H1 (cell line): ENCODE data around the gene SLC24A3. TPM values are rescaled to one million over a fixed set of nuclear protein-coding genes. Genes with fewer than 3 reads are reported as not detected.

Source experiments
- CTCF ChIA-PET: fragments of 300-600 bp; sonication (Branson Sonifier 250); formaldehyde crosslinking; loops from one replicate; lab custom pipeline; 2021; ENCODE audit not compliant: partially characterized antibody; lab: Charles Lee
- POLR2A ChIA-PET: fragments of 300-600 bp; sonication (Branson Sonifier 250); formaldehyde crosslinking; loops from one replicate; lab custom pipeline; 2021; ENCODE audit warnings: inconsistent platforms; ENCODE audit not compliant: partially characterized antibody; lab: Charles Lee
- DNase-seq, 2 experiments: peaks; one replicate each; pipeline versions ENCODE4 v3.0.0 to v3.0.0-alpha.2; 2010 to 2022; ENCODE audit warnings: low spot score in 2 of 2, low read depth in 1 of 2, mixed read lengths in 1 of 2
- FAIRE-seq: peaks from 2 replicates; lab custom pipeline; 2011; peaks lifted over from hg19 to GRCh38; lab: Jason Lieb, UNC
- H2AFZ ChIP-seq: 2 replicates; pipeline ENCODE4 v1.8.1; 2012; ENCODE audit warnings: low read length, inconsistent platforms
- H2AK5ac ChIP-seq: 2 replicates; pipeline ENCODE4 v1.6.1; 2013; ENCODE audit warnings: low read depth, low read length
- H2BK120ac ChIP-seq: replicated peaks from 2 replicates; pipeline ENCODE3; 2013; ENCODE audit warnings: low read depth, low read length, inconsistent platforms
- H2BK12ac ChIP-seq: 2 replicates; pipeline ENCODE4 v1.6.1; 2013; ENCODE audit warnings: low read depth, low read length
- H2BK15ac ChIP-seq: 2 replicates; pipeline ENCODE4 v1.6.1; 2013; ENCODE audit warnings: low read length
- H2BK20ac ChIP-seq: 2 replicates; pipeline ENCODE4 v1.6.1; 2013; ENCODE audit warnings: low read length
- H2BK5ac ChIP-seq: 2 replicates; pipeline ENCODE4 v1.6.1; 2013; ENCODE audit warnings: low read depth, low read length
- H3K14ac ChIP-seq: 2 replicates; pipeline ENCODE4 v1.6.1; 2013; ENCODE audit warnings: inconsistent platforms; ENCODE audit not compliant: insufficient read length
- H3K18ac ChIP-seq: 2 replicates; pipeline ENCODE4 v1.6.1; 2013; ENCODE audit warnings: low read length; ENCODE audit errors: extremely low read depth
- H3K23ac ChIP-seq: 2 replicates; pipeline ENCODE4 v1.6.1; 2013; ENCODE audit warnings: inconsistent platforms; ENCODE audit not compliant: insufficient read length
- H3K23me2 ChIP-seq: 2 replicates; pipeline ENCODE4 v1.6.1; 2013; ENCODE audit warnings: low read depth, low read length
- H3K27ac ChIP-seq: 2 replicates; pipeline ENCODE4 v1.6.1; 2011; ENCODE audit warnings: low read depth, low read length, inconsistent platforms
- H3K27me3 ChIP-seq, 4 experiments: replicated peaks in 1 of 4; 1 replicate in 1 of 4; 2 replicates in 3 of 4; pipeline versions ENCODE4 v1.6.1 to v1.8.1; 2011 to 2013; ENCODE audit warnings: low read length in 3 of 4, mild to moderate bottlenecking in 3 of 4, inconsistent platforms in 2 of 4, mixed read lengths in 2 of 4, moderate library complexity in 1 of 4; ENCODE audit not compliant: control insufficient read depth in 3 of 4, insufficient read depth in 3 of 4; ENCODE audit errors: extremely low read depth in 1 of 4
- H3K36me3 ChIP-seq, 4 experiments: 2 replicates each; pipeline versions ENCODE4 v1.6.1 to v1.8.1; 2011 to 2013; ENCODE audit warnings: mild to moderate bottlenecking in 4 of 4, low read length in 3 of 4, moderate library complexity in 2 of 4, control low read depth in 1 of 4, inconsistent platforms in 1 of 4; ENCODE audit not compliant: insufficient read depth in 4 of 4, control insufficient read depth in 2 of 4
- H3K4ac ChIP-seq: replicated peaks from 2 replicates; pipeline ENCODE3; 2013; ENCODE audit warnings: low read length, low read depth, mixed read lengths, inconsistent platforms; ENCODE audit not compliant: insufficient read length
- H3K4me1 ChIP-seq, 4 experiments: replicated peaks in 1 of 4; 1 replicate in 1 of 4; 2 replicates in 3 of 4; pipeline versions ENCODE4 v1.6.1 to v1.8.1; 2011 to 2013; ENCODE audit warnings: low read length in 3 of 4, inconsistent platforms in 2 of 4, mixed read lengths in 1 of 4; ENCODE audit not compliant: insufficient read depth in 4 of 4, control insufficient read depth in 3 of 4
- H3K4me2 ChIP-seq, 2 experiments: 2 replicates each; pipeline versions ENCODE4 v1.6.1 to v1.8.1; 2011 to 2013; ENCODE audit warnings: low read depth in 2 of 2, low read length in 2 of 2, control low read depth in 1 of 2, inconsistent platforms in 1 of 2, mild to moderate bottlenecking in 1 of 2; ENCODE audit not compliant: insufficient read depth in 1 of 2
- H3K4me3 ChIP-seq, 4 experiments: fragments of 200-600, 300-600 bp in 1 of 4; sonication (generic), shearing (Covaris generic), sonication (Bioruptor Twin) in 1 of 4; 2 replicates each; pipeline versions ENCODE4 v1.5.1 to v1.8.1; 2011 to 2016; ENCODE audit warnings: low read length in 4 of 4, low read depth in 3 of 4, control low read depth in 2 of 4, inconsistent platforms in 2 of 4, mild to moderate bottlenecking in 2 of 4, mixed read lengths in 1 of 4, moderate library complexity in 1 of 4; ENCODE audit not compliant: insufficient read depth in 2 of 4; ENCODE audit errors: extremely low read depth in 1 of 4
- H3K56ac ChIP-seq: replicated peaks from 2 replicates; pipeline ENCODE3; 2013; ENCODE audit warnings: low read depth, mild to moderate bottlenecking, mixed read lengths, low read length, inconsistent platforms; ENCODE audit not compliant: insufficient read length
- H3K79me1 ChIP-seq: 2 replicates; pipeline ENCODE4 v1.6.1; 2013; ENCODE audit warnings: low read depth, low read length, control low read depth
- H3K79me2 ChIP-seq, 2 experiments: 2 replicates each; pipeline versions ENCODE4 v1.6.1 to v1.8.1; 2012 to 2013; ENCODE audit warnings: low read length in 2 of 2, mild to moderate bottlenecking in 2 of 2, inconsistent platforms in 1 of 2; ENCODE audit not compliant: insufficient read depth in 2 of 2, control insufficient read depth in 1 of 2
- H3K9ac ChIP-seq, 4 experiments: replicated peaks in 1 of 4; 1 replicate in 1 of 4; 2 replicates in 3 of 4; pipeline versions ENCODE4 v1.6.1 to v1.8.1; 2011 to 2013; ENCODE audit warnings: low read depth in 3 of 4, low read length in 3 of 4, control low read depth in 2 of 4, mild to moderate bottlenecking in 2 of 4, moderate library complexity in 2 of 4, inconsistent platforms in 1 of 4; ENCODE audit errors: extremely low read depth in 1 of 4
- H3K9me3 ChIP-seq, 2 experiments: 2 replicates each; pipeline versions ENCODE4 v1.6.1 to v1.8.1; 2012 to 2013; ENCODE audit warnings: mild to moderate bottlenecking in 2 of 2, moderate library complexity in 2 of 2, control low read depth in 1 of 2, inconsistent platforms in 1 of 2, low read depth in 1 of 2, low read length in 1 of 2, mixed read lengths in 1 of 2; ENCODE audit not compliant: insufficient read depth in 2 of 2
- H4K20me1 ChIP-seq, 2 experiments: replicated peaks in 1 of 2; 2 replicates each; pipeline versions ENCODE3 to v1.8.1; 2011 to 2013; ENCODE audit warnings: inconsistent platforms in 2 of 2, low read length in 2 of 2, mild to moderate bottlenecking in 1 of 2; ENCODE audit not compliant: insufficient read depth in 2 of 2, control insufficient read depth in 1 of 2
- H4K5ac ChIP-seq: 2 replicates; pipeline ENCODE4 v1.6.1; 2013; ENCODE audit warnings: low read length, low read depth, mixed read lengths, inconsistent platforms; ENCODE audit not compliant: insufficient read length
- H4K8ac ChIP-seq: 2 replicates; pipeline ENCODE4 v1.8.0; 2013; ENCODE audit warnings: mild to moderate bottlenecking, moderate library complexity, low read length, inconsistent platforms; ENCODE audit not compliant: insufficient read depth; ENCODE audit errors: extremely low read depth
- H4K91ac ChIP-seq: replicated peaks from 2 replicates; pipeline ENCODE3; 2013; ENCODE audit warnings: low read length, mixed read lengths, inconsistent platforms; ENCODE audit not compliant: insufficient read length
- NRF1 ChIP-seq: IDR thresholded peaks from 2 replicates; pipeline ENCODE4 v1.6.1; 2011; ENCODE audit warnings: mild to moderate bottlenecking, low read depth, low read length, improper control_type of control experiment
- polyA plus RNA-seq, 7 experiments: library from polyadenylated mRNA; depleted of rRNA in 3 of 7; stranded (reverse) in 5 of 7; unstranded in 2 of 7; fragments of >200 nt in 5 of 7; fragments of 200-250 nt in 2 of 7; gene quantifications; 1 replicate in 5 of 7; 2 replicates in 1 of 7; 4 replicates in 1 of 7; pipeline versions ENCODE4 v1.2.1 to v1.2.3, GENCODE V29; 2011 to 2013; ENCODE audit warnings: missing spikeins in 2 of 7, mixed read lengths in 2 of 7
- total RNA-seq: library from RNA; stranded (reverse); fragmentation: NEBNext Ultra II Directional; extraction: Animal tissue kit (Norgen Biotek cat#: 25700); gene quantifications from 2 replicates; pipeline ENCODE4 v1.2.1, GENCODE V29; 2021
- TF ChIP-seq, protein P1 (sequence below): IDR thresholded peaks from 2 replicates; pipeline ENCODE4 v1.6.1; 2011; ENCODE audit warnings: low read depth, mild to moderate bottlenecking, low read length; ENCODE audit not compliant: insufficient read depth

SLC24A3 gene
- total and polyA plus RNA-seq, 2 of the 8 experiments (the other 6 are each of a cell fraction or from before 2014, with no cell fraction given) = 4.5 to 6.3 TPM

DNA sequence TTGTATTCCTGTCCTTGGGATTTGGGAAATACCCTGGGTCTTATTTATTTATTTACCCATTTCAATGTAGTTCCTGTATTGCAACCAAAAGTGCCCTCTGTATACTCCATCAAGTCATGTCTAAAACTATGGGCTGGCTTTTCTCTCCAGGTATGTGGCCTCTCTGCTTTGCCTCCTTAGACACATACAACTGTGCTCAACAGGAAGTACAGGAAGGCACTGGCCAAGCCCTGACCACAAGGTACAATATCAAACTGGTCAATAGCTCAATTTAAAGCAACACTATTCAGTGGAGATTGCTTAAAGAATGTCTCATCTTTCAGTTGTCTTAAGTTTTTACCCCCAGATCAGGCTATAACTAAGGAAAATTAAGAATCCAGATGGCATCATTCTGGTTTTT, 42.3 kb upstream of the SLC24A3 start:
- no peak overlapping the region for H2BK120ac ChIP-seq
- ChIA-PET CTCF (no interaction called here), POLR2A (no interaction called here)
- no peak overlapping the region for H3K4me2 ChIP-seq
- H4K8ac ChIP-seq = no peak overlapping the region
- peaks cover 6 to 17% of the 10 kb centered on the region in 2 experiments; a peak in 3 of 4 replicates for H3K9me3 ChIP-seq
- no peaks in the 10 kb centered on the region for H3K27me3 ChIP-seq
- H3K23ac ChIP-seq = no peak overlapping the region
- H3K4ac ChIP-seq = no peak overlapping the region
- H2BK12ac ChIP-seq = no peak overlapping the region
- FAIRE-seq (peak; percentile 19), DNase-seq (no peak)
- no peaks in the 10 kb centered on the region for H4K20me1 ChIP-seq
- no peak overlapping the region for H4K5ac ChIP-seq
- H3K14ac ChIP-seq = no peak overlapping the region
- H3K36me3 ChIP-seq = no peaks in the 10 kb centered on the region
- no peak overlapping the region for H2AK5ac ChIP-seq
- no peaks in the 10 kb centered on the region for H3K4me1 ChIP-seq
- no peaks in the 10 kb centered on the region for H3K79me2 ChIP-seq
- H4K91ac ChIP-seq = no peak overlapping the region
- H3K27ac ChIP-seq = no peak overlapping the region
- H3K18ac ChIP-seq = no peak overlapping the region
- no peak overlapping the region for H2BK20ac ChIP-seq
- H3K9ac ChIP-seq = no peak overlapping the region
- no peak overlapping the region for H2BK15ac ChIP-seq
- no peak overlapping the region for H3K56ac ChIP-seq
- no peak overlapping the region for H2BK5ac ChIP-seq
- no peak overlapping the region for H3K4me3 ChIP-seq
- no peaks in the 10 kb centered on the region for H3K23me2 ChIP-seq
- no peak overlapping the region for H2AFZ ChIP-seq
- no peaks in the 10 kb centered on the region for H3K79me1 ChIP-seq
- TF ChIP-seq, protein P1, sequence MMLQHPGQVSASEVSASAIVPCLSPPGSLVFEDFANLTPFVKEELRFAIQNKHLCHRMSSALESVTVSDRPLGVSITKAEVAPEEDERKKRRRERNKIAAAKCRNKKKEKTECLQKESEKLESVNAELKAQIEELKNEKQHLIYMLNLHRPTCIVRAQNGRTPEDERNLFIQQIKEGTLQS = no peak
- TF ChIP-seq NRF1 = no peak
